ENCODE results near the gene CACTIN.

DNA sequence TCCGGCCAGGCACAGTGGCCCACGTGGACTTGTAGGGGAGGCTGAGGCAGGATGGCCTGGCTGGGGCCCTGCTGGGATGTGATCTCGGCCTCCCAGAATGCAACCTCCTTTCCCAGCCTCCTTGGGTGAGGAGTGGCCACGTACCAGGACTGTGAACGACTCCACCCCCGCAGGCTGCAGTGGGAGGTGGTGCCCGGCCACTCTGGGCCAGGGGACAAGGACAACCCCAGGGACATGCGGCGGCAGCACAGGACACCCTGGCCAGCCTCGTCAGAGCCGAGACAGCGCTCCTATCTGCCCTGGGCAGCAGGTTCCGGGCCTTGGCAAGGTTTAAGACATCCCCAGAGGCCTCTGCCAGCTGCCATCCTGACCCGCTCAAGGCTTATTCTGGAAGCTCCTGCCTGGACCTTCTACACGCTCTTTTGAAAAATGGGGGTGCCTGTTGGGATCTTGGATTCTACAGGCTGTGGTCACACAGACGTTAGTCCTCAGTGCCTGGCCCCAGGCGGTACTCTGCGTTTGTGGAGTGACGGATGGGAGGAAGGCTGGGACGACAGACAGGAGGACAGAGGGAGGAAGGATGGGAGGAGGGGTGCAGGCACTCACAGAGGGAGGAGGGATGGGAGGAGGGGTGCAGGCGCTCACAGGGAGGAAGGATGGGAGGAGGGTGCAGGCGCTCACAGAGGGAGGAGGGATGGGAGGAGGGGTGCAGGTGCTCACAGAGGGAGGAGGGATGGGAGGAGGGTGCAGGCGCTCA is 19.9 kb upstream of the CACTIN start:
- TF ChIP-seq, protein P1, sequence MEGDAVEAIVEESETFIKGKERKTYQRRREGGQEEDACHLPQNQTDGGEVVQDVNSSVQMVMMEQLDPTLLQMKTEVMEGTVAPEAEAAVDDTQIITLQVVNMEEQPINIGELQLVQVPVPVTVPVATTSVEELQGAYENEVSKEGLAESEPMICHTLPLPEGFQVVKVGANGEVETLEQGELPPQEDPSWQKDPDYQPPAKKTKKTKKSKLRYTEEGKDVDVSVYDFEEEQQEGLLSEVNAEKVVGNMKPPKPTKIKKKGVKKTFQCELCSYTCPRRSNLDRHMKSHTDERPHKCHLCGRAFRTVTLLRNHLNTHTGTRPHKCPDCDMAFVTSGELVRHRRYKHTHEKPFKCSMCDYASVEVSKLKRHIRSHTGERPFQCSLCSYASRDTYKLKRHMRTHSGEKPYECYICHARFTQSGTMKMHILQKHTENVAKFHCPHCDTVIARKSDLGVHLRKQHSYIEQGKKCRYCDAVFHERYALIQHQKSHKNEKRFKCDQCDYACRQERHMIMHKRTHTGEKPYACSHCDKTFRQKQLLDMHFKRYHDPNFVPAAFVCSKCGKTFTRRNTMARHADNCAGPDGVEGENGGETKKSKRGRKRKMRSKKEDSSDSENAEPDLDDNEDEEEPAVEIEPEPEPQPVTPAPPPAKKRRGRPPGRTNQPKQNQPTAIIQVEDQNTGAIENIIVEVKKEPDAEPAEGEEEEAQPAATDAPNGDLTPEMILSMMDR (IDR thresholded peaks at IDR 0.05) = no peak
- no peak for TF ChIP-seq POLR2A (IDR thresholded peaks at IDR 0.05)

Data from sigmoid colon (tissue), 3 donors.